HG02885 (cell line): ENCODE measurements around the gene CARD11.

ENCODE experiments used
- ATAC-seq: cut with Tn5 transposase; IDR thresholded peaks from one replicate; pipeline ENCODE4 v1.9.1; 2021; ENCODE audit warnings: mild to moderate bottlenecking; ENCODE audit not compliant: unreplicated experiment, poor library complexity

CARD11 gene

GRCh38 chr7:2862831-2863361 lies 180.8 kb downstream of the CARD11 start:
- no peak for ATAC-seq

DNA sequence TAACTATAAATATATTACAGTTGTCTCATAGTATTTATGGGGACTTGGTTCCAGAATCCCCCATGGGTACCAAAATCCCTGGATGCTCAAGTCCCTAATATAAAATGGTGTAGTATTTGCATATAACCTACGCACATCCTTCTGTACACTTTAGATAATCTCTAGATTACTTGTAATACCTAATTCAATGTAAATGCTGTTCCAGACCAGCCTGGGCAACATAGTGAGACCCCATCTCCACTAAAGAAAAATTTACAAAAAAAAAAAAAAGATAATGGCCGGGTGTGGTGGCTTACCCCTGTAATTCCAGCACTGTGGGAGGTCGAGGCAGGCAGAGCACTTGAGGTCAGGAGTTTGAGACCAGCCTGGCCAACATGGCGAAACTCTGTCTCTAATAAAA lies 182.2 kb downstream of the CARD11 start:
- no peak for ATAC-seq

- no peak for ATAC-seq
Observed at GRCh38 chr7:2860627-2861133, 183.0 kb downstream of the CARD11 start.

DNA sequence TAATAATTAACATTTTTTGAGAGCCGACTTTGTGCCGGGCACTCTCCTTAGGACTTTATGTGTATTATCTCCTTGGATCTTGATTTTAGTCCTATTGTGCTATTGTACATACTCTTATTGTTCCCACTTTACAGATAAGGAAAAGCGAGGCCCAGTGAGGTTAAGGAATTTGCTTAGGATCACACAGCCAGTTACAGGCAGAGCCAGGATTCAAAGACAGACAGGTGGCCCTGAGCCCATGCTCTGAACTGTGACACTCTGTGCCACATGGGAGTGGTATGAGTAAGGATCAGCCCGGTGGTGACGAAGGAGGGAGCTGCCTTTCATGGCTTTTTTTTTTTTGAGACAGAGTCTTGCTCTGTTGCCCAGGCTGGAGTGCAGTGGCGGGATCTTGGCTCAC lies 183.7 kb downstream of the CARD11 start:
- ATAC-seq: no peak

DNA sequence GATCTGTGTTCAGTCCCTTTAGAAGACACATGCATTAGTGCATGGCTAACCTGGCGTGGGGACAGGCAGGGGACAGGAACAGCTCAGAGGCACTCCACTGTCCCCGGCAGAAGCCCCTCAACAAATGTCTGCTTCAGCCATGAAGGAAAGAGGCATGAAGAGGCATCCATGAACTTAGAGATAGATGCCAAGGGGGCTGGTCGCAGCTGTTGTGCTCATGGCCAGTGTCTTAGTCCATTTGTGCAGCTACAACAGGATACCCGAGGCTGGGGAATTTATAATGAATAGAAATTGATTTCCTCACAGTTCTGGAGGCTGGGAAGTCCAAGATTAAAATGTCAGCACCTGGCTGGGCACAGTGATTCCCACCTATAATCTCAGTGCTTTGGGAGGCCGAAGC lies 185.0 kb downstream of the CARD11 start:
- no peak for ATAC-seq

- no peak for ATAC-seq
Observed at GRCh38 chr7:2856388-2857169, 187.1 kb downstream of the CARD11 start.
